ENCODE data around the gene ORM1.
"Not testable (repeated sequence)": the region's sequence is repeated elsewhere in the genome, so short reads cannot be mapped to it uniquely, and the experiment has no call there.

The ORM1 gene

GRCh38 chr9:114319147-114319546 lies 3.8 kb upstream of the ORM1 start:
- TF ChIP-seq GATA2 (IDR thresholded peaks at IDR 0.05; ENCODE audit: low read depth, low read length) (no peak), GATA3 (IDR thresholded peaks at IDR 0.05; ENCODE audit: low read depth, low read length) (no peak)

- TF ChIP-seq GATA2 (IDR thresholded peaks at IDR 0.05; ENCODE audit: low read depth, low read length) (no peak), GATA3 (IDR thresholded peaks at IDR 0.05; ENCODE audit: low read depth, low read length) (no peak)
Measured at GRCh38 chr9:114321759-114322158, 1.1 kb upstream of the ORM1 start.

- TF ChIP-seq GATA2 (IDR thresholded peaks at IDR 0.05; ENCODE audit: low read depth, low read length) (no peak), GATA3 (IDR thresholded peaks at IDR 0.05; ENCODE audit: low read depth, low read length) (no peak)
Measured at GRCh38 chr9:114324492-114324891, 1.6 kb downstream of the ORM1 start.

- TF ChIP-seq GATA3 (IDR thresholded peaks at IDR 0.05; ENCODE audit: low read depth, low read length) (no peak), GATA2 (IDR thresholded peaks at IDR 0.05; ENCODE audit: low read depth, low read length) (no peak)
Measured at GRCh38 chr9:114327749-114328148, 4.9 kb downstream of the ORM1 start.

GRCh38 chr9:114329625-114330022 lies 6.7 kb downstream of the ORM1 start, which contains the start of gene ORM2:
Gene ORM2, plus strand, starts transcription at chr9:114329869. Its CDS starts 36 bp downstream, at chr9:114329905.
- TF ChIP-seq GATA2, GATA3 (IDR thresholded peaks at IDR 0.05; ENCODE audit: low read depth, low read length): not testable (repeated sequence)

GRCh38 chr9:114330636-114331035 lies 7.7 kb downstream of the ORM1 start:
- TF ChIP-seq GATA2 (IDR thresholded peaks at IDR 0.05; ENCODE audit: low read depth, low read length), result no peak
- TF ChIP-seq GATA3 (IDR thresholded peaks at IDR 0.05; ENCODE audit: low read depth, low read length), result no peak

GRCh38 chr9:114334490-114334889 lies 11.6 kb downstream of the ORM1 start:
- no peak for TF ChIP-seq GATA3 (IDR thresholded peaks at IDR 0.05; ENCODE audit: low read depth, low read length)
- no peak for TF ChIP-seq GATA2 (IDR thresholded peaks at IDR 0.05; ENCODE audit: low read depth, low read length)

- no peak for TF ChIP-seq GATA3 (IDR thresholded peaks at IDR 0.05; ENCODE audit: low read depth, low read length)
- TF ChIP-seq GATA2 (IDR thresholded peaks at IDR 0.05; ENCODE audit: low read depth, low read length), result no peak
Measured at GRCh38 chr9:114335745-114336144, 12.8 kb downstream of the ORM1 start.

GRCh38 chr9:114336157-114336556 lies 13.3 kb downstream of the ORM1 start:
- TF ChIP-seq GATA2 (IDR thresholded peaks at IDR 0.05; ENCODE audit: low read depth, low read length) (no peak), GATA3 (IDR thresholded peaks at IDR 0.05; ENCODE audit: low read depth, low read length) (no peak)

GRCh38 chr9:114336699-114337395 lies 13.9 kb downstream of the ORM1 start:
- TF ChIP-seq GATA2 (IDR thresholded peaks at IDR 0.05; ENCODE audit: low read depth, low read length) (no peak), GATA3 (IDR thresholded peaks at IDR 0.05; ENCODE audit: low read depth, low read length) (no peak)

GRCh38 chr9:114338187-114338586 lies 15.3 kb downstream of the ORM1 start:
- no peak for TF ChIP-seq GATA2 (IDR thresholded peaks at IDR 0.05; ENCODE audit: low read depth, low read length)
- TF ChIP-seq GATA3 (IDR thresholded peaks at IDR 0.05; ENCODE audit: low read depth, low read length), result no peak

- TF ChIP-seq GATA3 (IDR thresholded peaks at IDR 0.05; ENCODE audit: low read depth, low read length) (no peak), GATA2 (IDR thresholded peaks at IDR 0.05; ENCODE audit: low read depth, low read length) (no peak)
Measured at GRCh38 chr9:114339130-114339908, 16.4 kb downstream of the ORM1 start.

GRCh38 chr9:114341152-114341830 lies 18.4 kb downstream of the ORM1 start:
- TF ChIP-seq GATA3 (IDR thresholded peaks at IDR 0.05; ENCODE audit: low read depth, low read length) (no peak), GATA2 (IDR thresholded peaks at IDR 0.05; ENCODE audit: low read depth, low read length) (no peak)

GRCh38 chr9:114341991-114342390 lies 19.1 kb downstream of the ORM1 start:
- TF ChIP-seq GATA2 (IDR thresholded peaks at IDR 0.05; ENCODE audit: low read depth, low read length), result no peak
- no peak for TF ChIP-seq GATA3 (IDR thresholded peaks at IDR 0.05; ENCODE audit: low read depth, low read length)

Data from SH-SY5Y (cell line).